GM13976 (cell line): ENCODE results near the gene TRAPPC2L.

Source experiments
- DNase-seq: peaks from one replicate; pipeline ENCODE4 v3.0.0; 2012; ENCODE audit warnings: low spot score
- CTCF ChIP-seq: IDR thresholded peaks from 2 replicates; pipeline ENCODE4 v1.5.1; 2012; ENCODE audit warnings: borderline replicate concordance, mild to moderate bottlenecking; ENCODE audit not compliant: insufficient read depth; ENCODE audit errors: extremely low read depth, missing control alignments, control extremely low read depth
- in situ Hi-C: fragments of 300-500 bp; cut with MboI; formaldehyde crosslinking; loops from one replicate; pipeline ENCODE4 v1.12.0; 2022; ENCODE audit warnings: low sequenced_read_pairs, mixed read lengths, inconsistent platforms; ENCODE audit not compliant: unreplicated experiment

The TRAPPC2L gene

DNA sequence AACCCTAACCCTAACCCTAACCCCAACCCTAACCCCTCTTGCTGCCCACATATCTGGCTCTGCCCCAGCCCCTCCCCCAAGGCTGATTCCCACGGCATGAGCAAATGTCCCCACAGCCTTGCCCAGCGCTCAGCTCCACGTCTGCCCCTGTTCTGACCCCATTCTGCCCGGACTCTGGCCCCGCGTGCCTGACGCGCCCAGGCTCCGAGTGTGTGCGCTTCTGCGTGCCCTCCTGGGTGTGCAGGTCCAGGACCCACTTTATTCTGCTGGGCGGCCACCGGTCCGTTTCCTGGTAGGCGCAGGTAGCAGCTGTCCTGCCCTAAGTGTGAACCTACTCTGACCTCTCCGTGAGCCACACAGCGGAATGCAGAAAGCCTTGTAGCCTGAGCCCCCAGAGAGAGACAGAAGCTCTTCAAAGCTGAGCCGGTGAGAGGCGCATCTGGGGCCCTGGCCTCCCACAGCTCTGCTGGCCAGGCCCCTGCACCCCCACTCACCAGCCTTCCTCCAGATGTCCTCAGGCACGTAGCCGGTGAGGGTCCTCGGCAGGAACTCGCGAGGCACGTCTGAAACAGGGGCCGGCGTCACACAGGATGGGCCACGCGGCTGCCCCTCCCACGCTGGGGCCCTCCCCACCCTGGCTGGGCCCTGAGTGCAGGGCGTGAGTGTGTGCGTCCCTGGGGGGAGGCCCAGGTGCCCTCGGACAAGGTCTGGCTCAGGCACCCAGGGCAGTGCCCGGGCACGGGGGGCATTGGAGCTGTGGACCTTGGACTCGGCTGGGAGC lies 23.5 kb downstream of the TRAPPC2L start:
- in situ Hi-C loops, result no loop called here
- no peak for TF ChIP-seq CTCF
- DNase-seq, result no peak

DNA sequence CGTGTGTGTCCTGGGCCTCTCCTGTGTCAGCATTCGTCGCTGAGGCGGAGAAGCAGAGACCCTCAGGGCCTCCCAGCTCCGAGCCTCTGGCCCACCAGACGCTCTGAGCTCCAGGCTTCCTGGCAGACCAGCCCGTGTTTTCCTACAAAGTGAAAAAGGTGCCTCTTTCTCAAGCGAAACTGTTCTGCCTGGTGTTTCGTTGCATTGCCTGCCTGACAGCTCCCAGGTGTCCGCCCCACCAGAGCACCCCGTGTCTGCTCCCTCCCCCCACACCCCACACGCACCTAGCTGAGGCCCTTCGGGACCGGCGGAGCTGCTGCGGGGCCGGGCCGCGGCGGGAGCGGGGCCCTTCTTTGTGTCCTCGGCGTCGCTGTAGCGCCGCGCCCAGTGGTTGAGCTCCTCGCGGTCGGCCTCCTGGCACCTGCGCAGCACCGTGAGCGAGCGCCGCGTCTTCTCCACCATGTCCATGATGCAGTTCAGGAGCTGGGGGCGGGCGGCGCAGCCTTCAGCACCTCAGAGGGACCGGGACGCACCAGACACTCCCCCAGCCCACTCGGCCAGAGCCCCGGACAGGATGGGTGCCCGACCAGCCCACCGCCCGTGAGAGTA lies 24.2 kb downstream of the TRAPPC2L start:
- TF ChIP-seq CTCF, result no peak
- in situ Hi-C loops, result no loop called here
- no peak for DNase-seq

- in situ Hi-C loops, result no loop called here
- no peak for TF ChIP-seq CTCF
- no peak for DNase-seq
Measured at GRCh38 chr16:88881675-88882357, 24.9 kb downstream of the TRAPPC2L start.

GRCh38 chr16:88882358-88883030 lies 25.6 kb downstream of the TRAPPC2L start:
- TF ChIP-seq CTCF, result no peak
- DNase-seq, result no peak
- in situ Hi-C loops, result no loop called here

- in situ Hi-C loops, result no loop called here
Measured at GRCh38 chr16:88883117-88883895, 26.4 kb downstream of the TRAPPC2L start.

More at GRCh38 chr16:88883117-88883895, 26.4 kb downstream of the TRAPPC2L start:
- no peak for DNase-seq
- TF ChIP-seq CTCF, result no peak
